ENCODE measurements around the gene RBMS3.

Gene RBMS3

DNA sequence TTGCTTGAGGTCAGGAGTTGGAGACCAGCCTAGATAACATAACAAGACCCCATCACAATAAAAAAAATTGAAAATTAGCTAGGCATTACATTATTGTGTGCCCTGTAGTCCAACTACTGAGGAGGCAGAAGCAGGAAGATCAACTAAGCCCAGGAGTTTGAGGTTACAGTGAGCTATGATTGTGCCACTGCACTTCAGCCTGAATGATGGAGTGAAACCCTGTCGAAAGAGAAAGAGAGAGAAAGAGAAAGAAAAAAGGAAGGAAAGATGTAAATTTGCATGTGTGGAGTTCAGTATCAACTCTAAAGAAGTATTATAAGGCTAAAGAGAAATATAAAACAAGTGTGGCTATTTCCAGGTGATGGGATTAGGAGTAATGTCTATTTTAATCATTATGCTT lies 661.4 kb downstream of the RBMS3 start:
- no peak for DNase-seq (ENCODE audit: low read depth)

DNA sequence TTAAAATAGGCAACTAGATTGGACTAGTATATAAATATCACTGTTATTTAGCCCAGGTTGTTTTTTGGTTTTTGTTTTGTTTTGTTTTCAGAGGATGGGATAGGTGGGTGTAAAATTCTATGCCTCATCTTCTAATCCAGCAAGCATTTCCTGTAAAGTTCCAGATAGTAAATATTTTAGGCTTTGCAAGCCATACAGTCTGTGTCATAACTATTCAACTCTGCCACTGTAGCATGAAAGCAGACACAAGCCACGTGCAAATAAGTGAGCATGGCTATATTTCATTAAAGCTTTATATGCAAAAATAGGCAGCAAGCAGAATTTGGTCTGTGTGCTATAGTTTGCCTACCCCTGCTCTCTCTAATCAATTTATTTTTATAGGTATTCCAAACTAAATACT lies 668.3 kb downstream of the RBMS3 start:
- no peak for DNase-seq (ENCODE audit: low read depth)

DNA sequence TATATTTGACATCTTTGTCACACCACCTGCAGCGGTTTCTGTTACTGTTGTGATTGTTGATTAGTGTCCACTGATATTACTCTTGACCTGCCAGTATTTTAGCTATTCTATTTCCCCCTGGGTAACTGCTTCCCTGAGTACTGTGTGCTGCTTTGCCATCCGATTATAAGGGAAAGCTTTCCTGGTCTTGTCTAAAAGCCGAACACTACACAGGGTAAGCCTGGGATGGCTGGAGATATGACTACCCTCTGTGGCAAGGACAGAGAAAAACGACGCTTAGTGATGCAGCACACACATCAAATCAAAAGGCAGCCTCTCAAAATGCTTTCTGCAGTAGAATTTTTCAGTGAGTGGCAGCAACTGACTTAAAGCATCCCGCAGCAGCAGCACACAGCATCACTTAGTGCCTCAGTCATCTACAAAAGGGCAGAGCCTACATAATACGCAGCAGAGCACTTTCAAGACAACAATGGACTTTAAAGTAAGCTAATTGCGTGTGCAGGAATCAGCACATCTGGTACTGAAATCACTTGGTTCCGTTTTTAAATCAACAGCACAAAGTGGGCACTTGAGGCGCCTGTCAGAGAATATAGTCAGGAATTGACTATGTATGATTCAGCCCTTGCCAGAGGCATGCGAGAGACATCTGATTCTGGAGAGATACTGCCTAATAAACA lies 669.2 kb downstream of the RBMS3 start:
- DNase-seq (ENCODE audit: low read depth): no peak

DNA sequence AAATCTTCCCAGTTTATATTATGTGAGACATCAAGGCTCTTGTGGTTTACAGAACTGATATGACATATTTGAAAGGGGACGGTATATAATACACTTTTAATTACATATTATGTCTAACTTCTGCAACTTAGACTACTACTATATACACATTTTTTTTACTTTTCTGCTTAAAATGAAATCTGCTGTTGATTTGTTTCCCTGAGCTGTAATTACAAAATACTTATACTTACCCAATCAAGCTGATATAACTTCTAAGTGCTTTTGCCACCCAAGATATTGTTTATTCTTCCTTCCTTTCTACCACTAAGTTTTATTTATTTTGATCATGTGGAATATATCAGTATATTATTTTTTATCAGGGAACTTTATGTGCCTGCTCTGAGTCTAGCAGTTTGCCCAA lies 671.6 kb downstream of the RBMS3 start:
- no peak for DNase-seq (ENCODE audit: low read depth)

DNA sequence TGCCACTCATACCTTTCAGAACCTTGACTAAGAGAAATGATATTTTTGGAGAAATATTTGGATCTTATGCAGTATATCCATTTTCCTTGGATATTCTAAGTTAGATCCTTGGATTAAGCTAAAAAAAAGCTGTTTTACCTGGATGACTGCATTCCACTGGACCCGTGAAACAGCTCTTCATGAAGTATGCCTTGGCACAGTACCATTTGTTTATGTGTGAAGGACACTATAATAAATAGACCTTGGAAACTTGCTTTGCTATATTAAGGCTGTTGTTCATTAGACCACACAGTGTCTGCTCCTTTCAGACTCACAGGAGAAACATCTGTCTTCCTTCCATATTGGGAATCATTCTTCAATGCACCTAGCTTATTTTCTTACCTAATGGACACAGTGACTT lies 674.5 kb downstream of the RBMS3 start:
- no peak for DNase-seq (ENCODE audit: low read depth)

DNA sequence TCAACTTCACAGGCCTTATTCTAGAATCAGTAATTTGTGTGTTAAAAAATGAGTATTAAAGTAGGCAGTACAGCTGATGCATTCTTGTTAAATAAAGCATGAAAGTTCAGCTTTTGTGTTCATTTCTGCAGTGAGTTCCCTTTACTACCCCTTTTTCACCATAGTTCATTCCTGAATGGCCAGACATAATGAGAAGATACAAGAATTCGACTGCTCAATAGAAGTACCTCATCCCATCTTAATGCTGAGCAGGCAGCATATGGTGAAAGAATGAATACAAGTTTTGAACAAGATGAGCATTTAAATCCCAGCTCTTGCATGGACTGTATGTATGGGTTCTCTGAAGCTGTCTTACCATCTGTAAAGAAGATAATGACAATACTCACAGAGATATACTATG lies 677.9 kb downstream of the RBMS3 start:
- no peak for DNase-seq (ENCODE audit: low read depth)

DNA sequence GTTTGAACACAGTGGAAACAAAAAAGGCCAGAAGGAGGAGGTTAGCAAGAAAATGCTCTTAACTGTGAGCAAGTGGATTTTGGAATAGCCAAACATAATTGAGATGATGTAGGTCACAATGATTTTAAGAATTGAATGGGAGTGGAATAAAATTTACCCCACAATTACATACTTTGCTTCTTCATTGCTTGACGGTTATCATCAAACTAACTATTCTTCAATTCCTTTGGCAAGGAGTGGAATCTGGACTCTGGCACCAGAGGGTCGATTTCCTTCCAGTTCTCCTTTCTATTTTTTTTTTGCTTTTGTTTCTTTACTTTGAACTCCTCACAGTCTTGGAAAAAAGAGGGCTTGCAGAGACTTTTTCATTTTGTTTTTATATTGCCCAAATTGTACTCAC lies 691.0 kb downstream of the RBMS3 start:
- no peak for DNase-seq (ENCODE audit: low read depth)

DNA sequence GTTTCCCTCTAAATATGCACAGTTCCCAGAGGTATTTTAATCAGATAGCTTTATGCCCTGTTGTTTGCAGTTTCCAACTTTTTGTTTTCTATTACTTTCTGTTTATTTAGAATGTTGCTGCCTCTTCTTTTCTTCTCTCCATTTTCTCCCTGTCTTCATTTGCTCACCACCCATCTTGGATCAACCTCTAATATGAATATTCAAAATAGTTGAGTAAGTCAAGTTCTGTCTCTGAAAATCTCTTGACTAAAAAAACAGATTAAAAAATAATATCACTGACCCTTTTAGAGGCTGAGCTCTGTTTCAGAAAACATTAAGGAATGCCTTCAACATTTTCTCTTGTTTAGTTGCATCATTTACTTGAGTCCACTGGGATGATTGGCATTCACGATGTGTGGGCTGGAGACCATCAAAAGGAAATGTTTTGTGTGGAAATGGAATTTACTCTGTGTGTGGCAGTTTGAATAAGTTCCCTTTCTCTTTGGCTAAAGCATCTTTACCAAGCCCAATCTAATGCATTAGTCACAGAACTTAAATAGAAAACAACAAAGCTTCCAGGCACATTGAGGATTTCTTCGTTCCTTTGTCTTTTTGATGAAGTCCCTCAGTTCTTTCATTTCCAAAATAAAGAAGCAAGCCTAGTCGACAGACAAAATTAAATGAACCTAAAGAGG lies 691.6 kb downstream of the RBMS3 start:
- DNase-seq (ENCODE audit: low read depth): no peak

DNA sequence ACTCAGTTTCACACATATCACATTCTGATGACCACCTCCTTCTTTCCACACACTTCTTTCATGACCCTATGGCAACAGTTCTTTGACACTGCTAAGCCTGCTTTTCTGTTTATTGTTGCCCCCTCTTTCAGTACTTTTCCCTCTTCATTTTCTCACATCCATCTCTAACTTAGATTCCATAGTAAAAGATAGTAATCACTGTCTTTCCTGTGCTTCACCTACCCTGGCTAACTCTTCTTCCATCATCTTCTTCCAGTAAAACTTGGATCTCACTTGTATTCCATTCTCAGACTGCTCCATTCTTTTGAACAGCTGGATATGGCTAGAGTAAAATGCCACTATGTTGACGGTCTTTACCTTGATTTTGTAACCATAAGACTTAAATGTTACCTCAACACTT lies 692.9 kb downstream of the RBMS3 start:
- DNase-seq (ENCODE audit: low read depth): no peak

DNA sequence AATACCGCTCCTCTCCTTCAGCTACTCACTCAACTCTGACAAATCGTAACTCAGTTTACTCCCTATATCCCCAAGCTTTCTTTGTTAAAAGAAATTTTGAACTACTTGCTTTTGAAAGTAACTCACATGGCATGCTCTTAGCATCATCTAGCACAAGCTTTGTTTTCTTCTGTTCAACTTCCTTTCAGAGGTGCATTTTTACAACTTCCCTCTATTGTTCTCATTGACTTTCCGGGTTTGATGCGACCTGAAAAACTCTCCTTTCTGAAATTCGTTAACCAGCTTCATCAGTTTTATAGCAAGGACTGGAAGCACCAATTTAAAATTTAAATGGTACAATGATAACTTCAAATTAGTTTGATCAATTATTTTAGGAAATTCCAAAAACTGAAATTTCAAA lies 696.0 kb downstream of the RBMS3 start:
- DNase-seq (ENCODE audit: low read depth): no peak

DNA sequence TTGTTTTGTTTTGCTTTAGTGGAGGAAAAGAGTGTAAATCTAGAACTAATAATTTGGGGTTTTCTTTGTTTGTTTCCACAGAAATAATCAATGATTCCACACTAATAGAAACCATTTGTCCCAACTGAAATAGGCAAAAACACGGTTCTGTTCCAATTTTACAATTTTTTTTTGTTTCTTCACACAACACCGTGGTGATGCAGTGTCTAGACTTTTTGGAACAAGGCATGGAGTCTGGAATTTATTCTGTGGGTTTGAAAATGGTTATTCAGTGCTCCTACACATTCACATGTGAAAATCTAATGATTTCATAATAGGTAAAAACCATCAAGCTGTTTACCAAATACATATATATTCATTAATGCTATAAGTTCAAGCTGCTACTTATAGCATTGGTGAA lies 696.5 kb downstream of the RBMS3 start:
- DNase-seq (ENCODE audit: low read depth): no peak

DNA sequence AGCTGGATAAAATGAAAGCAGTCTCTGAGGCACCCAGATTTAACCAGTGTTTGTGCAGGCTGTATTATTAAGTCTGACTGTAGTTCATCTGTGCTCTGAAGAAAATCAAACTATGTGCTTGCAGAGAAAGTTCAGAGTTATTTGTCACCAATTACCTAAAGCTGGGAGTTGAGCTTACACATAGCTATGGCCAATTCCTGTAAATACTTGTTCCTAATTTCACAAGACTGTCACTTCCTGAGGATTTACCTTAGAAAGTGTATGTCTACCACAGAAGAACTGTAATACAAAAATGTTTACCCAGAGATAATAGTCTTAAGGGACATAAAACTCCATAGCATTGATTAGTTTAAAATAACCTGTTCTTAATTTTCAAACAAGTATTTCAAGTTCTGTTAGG lies 697.2 kb downstream of the RBMS3 start:
- no peak for DNase-seq (ENCODE audit: low read depth)

DNA sequence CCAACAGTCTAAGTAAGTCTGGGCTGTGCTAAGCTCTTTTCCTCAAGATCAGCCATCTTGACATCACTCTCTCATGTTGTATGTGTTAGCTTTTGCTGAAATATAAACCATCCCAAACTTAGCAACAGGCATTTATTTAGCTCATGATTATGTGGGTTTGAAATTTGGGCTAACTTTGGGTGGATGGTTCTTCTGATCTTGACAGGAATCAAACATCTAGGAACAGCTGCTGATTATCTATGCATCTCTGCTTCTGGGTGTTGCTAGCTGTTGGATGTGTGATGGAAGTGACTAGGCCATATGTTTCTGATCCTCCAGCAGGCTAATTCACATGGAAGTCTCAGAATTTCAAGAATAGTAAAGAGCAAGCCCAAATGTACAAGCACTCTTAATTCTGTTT lies 710.3 kb downstream of the RBMS3 start:
- DNase-seq (ENCODE audit: low read depth): no peak

DNA sequence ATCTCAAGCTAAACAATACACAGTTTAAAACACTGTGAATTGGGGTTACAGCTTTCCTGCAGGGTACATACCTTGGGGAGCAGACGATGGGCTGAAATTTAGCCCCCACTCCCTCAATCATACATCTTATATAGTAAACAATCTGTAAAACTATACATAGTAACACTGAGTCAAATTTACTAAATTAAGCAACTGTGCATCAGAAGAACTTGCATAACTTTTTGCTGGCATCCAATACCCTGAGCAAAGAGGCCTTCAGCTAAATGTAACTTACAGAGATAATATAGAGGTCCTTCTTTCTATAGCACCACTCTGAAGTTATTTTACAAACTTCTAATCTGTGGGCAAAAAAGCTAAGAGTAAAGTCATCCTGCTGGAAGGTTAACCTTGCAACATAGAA lies 721.9 kb downstream of the RBMS3 start:
- DNase-seq (ENCODE audit: low read depth): no peak

DNA sequence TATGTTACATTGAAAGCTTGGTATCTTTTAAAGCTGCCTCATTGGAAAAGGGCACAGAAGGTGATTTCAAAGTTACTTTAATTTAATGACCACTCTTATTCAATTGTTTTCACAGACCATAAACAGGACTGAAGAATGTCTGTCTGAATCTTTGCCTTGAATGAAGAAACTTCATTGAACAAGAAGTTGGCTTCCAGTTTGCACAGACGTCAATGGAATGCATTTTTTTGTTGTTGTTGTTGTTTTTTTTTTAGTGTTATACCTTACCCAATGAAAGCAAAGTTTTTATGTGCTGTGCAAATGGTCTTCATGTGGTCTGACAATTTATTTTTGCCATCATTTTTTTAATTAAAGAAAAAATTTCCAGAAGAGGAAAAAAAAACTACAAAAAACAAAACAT lies 722.9 kb downstream of the RBMS3 start:
- DNase-seq (ENCODE audit: low read depth): no peak

DNA sequence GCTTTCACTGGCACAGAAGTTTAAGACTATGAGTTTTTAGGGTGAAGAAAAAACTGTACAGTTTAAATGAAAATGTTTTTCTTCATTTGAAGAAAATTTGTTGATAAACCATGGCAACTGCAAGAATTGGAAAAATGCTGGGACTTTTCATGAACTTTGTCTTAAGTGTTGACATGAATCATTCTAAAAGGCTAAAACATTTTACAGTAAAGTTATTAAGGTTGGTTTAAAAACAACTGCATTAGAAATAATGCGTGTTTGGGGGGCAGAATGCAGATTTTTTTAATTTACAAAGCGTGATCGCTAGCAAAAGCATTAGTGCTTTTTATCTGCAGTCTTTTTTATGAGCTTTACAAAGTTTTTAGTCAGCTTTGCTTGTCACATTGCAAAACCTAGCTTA lies 723.6 kb downstream of the RBMS3 start:
- no peak for DNase-seq (ENCODE audit: low read depth)

DNA sequence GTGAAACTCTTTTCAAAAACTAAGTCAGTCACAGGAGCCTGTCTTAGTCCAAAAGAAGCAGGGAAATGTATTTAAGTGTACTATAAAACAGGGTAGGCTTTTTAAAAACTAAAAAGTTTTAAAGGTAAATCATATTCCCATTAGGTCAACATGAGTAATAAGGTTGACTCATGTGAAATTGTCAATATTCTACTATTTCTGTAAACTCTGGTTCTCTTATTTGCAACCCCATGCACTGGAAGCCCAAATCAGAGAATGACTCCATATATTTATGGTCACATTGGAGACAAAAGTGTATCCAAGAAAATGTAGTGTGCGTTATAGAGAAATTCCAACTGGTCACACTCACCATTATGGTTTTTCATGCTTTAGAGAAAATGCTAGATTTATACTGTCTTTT lies 725.2 kb downstream of the RBMS3 start:
- no peak for DNase-seq (ENCODE audit: low read depth)

DNA sequence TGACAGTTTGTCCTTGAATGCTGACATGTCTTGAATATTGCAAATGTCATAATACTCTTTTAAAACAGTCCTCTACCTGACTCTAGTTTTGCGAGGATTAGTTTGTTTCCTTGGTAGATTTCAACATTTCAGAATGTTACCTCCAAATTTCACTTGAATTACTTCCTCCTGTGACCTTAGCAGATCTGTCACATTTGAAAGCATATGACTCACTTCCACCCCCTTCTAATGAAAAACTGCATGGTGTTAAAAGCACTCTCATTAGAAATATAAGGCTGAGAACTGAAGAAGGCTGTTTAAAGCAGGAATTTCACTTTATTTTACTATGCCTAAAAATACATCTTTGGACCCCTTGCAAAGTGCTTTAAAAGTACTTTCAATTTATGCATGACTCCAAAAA lies 726.8 kb downstream of the RBMS3 start:
- no peak for DNase-seq (ENCODE audit: low read depth)

DNA sequence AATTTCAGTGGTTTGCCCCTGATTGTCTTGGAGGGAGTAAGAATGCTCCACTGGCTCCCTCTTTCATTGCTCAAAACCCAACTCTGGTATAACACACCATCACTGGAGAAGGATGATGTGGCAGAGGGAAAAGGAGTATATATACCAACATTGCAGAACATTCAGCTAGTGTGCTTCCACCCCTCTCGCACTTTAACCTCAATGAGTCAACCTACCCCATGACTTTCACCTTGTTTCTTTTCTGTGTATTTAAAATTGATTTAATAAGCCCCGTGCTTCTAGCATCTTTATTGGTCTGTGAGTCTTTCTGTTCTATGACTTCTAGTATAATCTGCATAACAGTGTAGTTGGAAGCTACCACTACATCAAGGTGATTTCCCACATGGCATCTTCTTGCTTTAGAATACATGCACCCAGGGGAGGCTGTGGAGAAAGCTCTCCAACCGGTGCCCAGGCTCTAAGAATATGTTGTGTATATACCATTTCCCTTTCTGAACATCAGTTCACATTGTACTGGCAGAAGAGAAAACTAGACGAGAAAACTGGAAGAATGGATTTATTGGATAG lies 730.4 kb downstream of the RBMS3 start:
- no peak for DNase-seq (ENCODE audit: low read depth)

DNA sequence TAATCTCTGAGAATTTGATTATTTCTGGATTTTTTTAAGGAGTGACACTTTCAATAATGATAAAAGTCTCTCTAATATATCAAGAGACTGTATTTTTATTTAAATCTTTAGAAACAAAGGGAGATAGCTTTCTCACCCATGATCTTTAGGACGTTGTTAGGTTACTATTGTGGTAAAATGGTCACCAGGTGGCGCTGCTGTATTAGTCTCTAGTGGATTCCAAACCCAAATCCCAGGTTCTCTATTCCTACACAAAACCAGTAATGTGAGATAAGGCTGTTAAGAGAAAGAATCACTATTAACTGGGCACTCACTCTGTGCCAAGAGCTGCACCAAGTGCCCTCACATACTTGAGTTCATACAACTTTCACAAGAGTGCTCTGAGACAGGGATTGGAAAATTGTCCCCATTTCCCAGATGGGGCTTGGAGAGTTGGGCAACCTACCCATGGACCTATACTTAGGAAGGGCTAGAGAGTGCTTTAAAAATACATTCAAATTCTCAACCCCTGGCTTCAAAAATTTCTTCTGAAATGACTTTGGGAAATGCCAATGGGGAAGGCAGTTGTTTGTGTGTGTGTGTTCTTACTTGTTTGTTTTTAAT lies 732.2 kb downstream of the RBMS3 start:
- no peak for DNase-seq (ENCODE audit: low read depth)

DNA sequence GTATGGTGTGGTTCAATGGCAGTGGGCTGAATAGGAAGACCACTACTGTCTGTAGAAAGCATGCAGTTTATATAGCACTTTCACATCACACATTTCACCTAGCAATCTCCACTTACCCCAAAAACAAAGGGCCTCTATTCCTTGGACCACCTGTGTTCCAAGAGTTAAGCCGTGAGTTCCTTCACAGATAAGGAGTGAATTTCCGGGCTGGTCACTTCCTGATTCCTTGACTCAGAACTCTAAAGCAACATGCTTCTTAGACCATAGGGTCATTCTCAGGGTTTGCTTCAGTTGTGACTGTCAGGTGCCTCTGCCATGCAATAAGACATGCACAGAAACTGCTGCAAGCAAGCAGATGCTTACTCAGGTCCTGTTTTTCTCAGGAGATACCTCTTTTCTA lies 737.0 kb downstream of the RBMS3 start:
- no peak for DNase-seq (ENCODE audit: low read depth)

DNA sequence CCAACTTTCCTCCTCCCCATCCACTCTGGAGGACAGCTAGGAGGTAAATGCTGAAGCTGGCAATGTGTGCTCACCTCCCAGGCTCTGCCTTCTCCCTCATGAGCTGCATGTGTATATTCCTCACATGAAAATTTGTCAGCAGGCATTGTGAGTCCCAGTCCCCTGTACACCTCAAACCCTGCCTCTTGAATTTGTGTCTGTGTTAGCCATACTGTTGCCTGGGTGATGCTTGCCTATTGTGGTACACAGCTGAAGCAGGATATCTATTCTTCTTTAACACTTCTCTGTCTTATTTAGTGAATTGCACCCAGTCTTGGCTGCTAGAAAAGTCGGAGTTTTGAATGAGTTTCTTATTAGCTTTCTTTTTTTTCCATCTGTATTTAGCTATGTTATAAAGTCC lies 739.5 kb downstream of the RBMS3 start:
- no peak for DNase-seq (ENCODE audit: low read depth)

DNA sequence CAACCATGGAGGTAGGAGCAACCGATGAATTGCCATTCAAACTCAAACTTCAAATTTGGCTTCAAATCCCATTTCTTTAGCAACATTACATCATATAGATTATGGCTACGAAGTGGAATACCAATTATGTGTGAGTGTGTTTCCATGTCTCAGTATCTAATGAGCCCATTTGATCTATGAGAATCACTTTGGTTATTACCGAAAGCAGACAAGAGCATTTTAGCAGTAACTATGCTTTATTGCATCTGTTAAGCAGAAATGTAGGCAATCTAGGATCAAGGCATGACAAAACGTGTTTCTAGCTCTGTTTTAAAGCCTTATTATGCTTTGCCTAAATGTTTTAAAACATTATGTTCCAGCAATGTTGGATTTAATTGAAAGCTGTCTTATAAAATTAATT lies 743.6 kb downstream of the RBMS3 start:
- DNase-seq (ENCODE audit: low read depth): no peak

DNA sequence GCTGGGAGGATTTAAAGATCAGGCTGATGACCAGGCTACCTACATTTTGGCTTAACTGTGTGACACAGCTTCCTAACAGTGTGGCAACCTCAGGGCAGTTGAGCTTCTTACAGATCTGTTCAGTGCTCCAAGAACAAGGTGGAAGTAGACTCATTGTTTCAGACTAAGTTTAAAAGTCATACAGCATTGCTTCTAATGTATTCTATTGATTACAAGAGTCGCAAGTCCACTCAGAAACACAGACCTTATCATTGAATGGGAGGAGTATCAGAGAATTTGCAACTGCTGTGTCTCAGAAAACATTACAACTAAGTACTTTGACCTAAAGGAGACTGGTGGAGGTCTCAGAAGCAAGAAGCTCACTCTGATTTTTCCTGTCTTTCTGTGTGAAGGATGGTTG lies 746.0 kb downstream of the RBMS3 start:
- DNase-seq (ENCODE audit: low read depth): no peak
